Smooth muscle cell (in vitro differentiated cells): ENCODE data around the gene AK5. TPM values are rescaled to one million over a fixed set of nuclear protein-coding genes. Genes with fewer than 3 reads are reported as not detected.

Experiments
- DNase-seq: peaks from one replicate; lab custom pipeline; 2025; ENCODE audit not compliant: unreplicated experiment; lab: John Stamatoyannopoulos, UW
- H2AFZ ChIP-seq: fragments of 200-600 bp; sonication (generic); 2 replicates; pipeline ENCODE4 v1.6.0; 2016; ENCODE audit warnings: antibody characterized with exemption, low read depth, mild to moderate bottlenecking
- H3F3A ChIP-seq: fragments of 200-600 bp; sonication (generic); 2 replicates; pipeline ENCODE4 v1.6.0; 2017; ENCODE audit warnings: antibody characterized with exemption, low read depth
- H3K27ac ChIP-seq: fragments of 200-600 bp; sonication (generic); 2 replicates; pipeline ENCODE4 v1.5.1; 2016; ENCODE audit warnings: low read depth, mild to moderate bottlenecking
- H3K27me3 ChIP-seq: fragments of 200-600 bp; sonication (generic); 2 replicates; pipeline ENCODE4 v1.6.1; 2016; ENCODE audit warnings: low read depth, mild to moderate bottlenecking
- H3K36me3 ChIP-seq: fragments of 200-600 bp; sonication (generic); 2 replicates; pipeline ENCODE4 v1.5.1; 2016; ENCODE audit warnings: low read depth
- H3K4me1 ChIP-seq: fragments of 200-600 bp; sonication (generic); 2 replicates; pipeline ENCODE4 v1.5.1; 2016; ENCODE audit warnings: low read depth
- H3K4me2 ChIP-seq: fragments of 200-600 bp; sonication (generic); 2 replicates; pipeline ENCODE4 v1.6.0; 2016; ENCODE audit warnings: mild to moderate bottlenecking
- H3K4me3 ChIP-seq: fragments of 200-600 bp; sonication (generic); 2 replicates; pipeline ENCODE4 v1.5.1; 2016; ENCODE audit warnings: mild to moderate bottlenecking
- H3K79me2 ChIP-seq: fragments of 200-600 bp; sonication (generic); 2 replicates; pipeline ENCODE4 v1.6.0; 2016; ENCODE audit warnings: low read depth, mild to moderate bottlenecking
- H3K9ac ChIP-seq: fragments of 200-600 bp; sonication (generic); 2 replicates; pipeline ENCODE4 v1.6.0; 2016; ENCODE audit warnings: low read depth
- H3K9me3 ChIP-seq: fragments of 200-600 bp; sonication (generic); replicated peaks from 2 replicates; pipeline ENCODE4 v1.5.1; 2016; ENCODE audit warnings: low read depth
- H4K20me1 ChIP-seq: fragments of 200-600 bp; sonication (generic); 2 replicates; pipeline ENCODE4 v1.6.0; 2016; ENCODE audit warnings: low read depth
- WGBS: methylation state at CpG from one replicate; pipeline ENCODE4 v1.1.7; 2016; ENCODE audit warnings: low lambda C conversion rate; 5-methylcytosine and 5-hydroxymethylcytosine counted together
- polyA plus RNA-seq: library from polyadenylated mRNA; unstranded; fragments of >200 nt; fragmentation: Nextera tagmentation; extraction: Ambion mirVana; gene quantifications from 2 replicates; pipeline ENCODE4 v1.2.1, GENCODE V29; 2016
- total RNA-seq: library from RNA; depleted of rRNA; stranded (reverse); fragments of >200 nt; gene quantifications from 2 replicates; pipeline ENCODE4 v1.2.3, GENCODE V29; 2014
- TF ChIP-seq, protein P1 (sequence below): fragments of 200-600 bp; sonication (generic); IDR thresholded peaks from 2 replicates; pipeline ENCODE4 v1.5.1; 2017; ENCODE audit warnings: borderline replicate concordance, mild to moderate bottlenecking, antibody characterized with exemption; ENCODE audit not compliant: insufficient read depth, poor library complexity, severe bottlenecking

Gene AK5
- total and polyA plus RNA-seq, 2 experiments from 2014 or later, result 0.43 TPM; not detected in 1

DNA sequence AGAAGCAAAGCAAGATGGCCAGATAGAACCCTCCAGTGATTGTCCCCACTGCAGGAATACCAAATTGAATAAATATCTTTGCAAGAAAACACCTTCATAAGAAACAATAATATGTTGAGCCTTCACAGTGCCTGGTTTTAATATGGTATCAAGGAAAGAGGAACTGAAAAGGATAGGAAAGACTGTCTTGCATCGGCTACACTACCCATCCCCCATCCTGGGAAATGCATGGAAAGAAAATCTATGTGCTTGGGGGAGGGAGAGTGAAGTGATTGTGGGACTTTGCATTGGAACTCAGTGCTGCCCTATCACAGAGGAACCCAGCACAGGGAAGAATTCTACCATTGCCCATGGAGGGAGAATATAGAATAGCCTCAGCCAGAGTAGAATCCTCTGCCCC lies 28.6 kb upstream of the AK5 start:
- no peak for DNase-seq
- no peaks in the 10 kb centered on the region for H3K27me3 ChIP-seq
- H3K79me2 ChIP-seq, result no peaks in the 10 kb centered on the region
- WGBS, result 89% methylated on average over 1 of the region's 1 CpG
- no peak overlapping the region for H3K27ac ChIP-seq
- H3K4me1 ChIP-seq, result no peaks in the 10 kb centered on the region
- H3K9me3 ChIP-seq, result peaks cover 3% of the 10 kb centered on the region
- H2AFZ ChIP-seq, result no peak overlapping the region
- H3F3A ChIP-seq, result no peaks in the 10 kb centered on the region
- no peak overlapping the region for H3K4me2 ChIP-seq
- H4K20me1 ChIP-seq, result no peaks in the 10 kb centered on the region
- no peak overlapping the region for H3K9ac ChIP-seq
- no peak overlapping the region for H3K4me3 ChIP-seq
- TF ChIP-seq, protein P1, sequence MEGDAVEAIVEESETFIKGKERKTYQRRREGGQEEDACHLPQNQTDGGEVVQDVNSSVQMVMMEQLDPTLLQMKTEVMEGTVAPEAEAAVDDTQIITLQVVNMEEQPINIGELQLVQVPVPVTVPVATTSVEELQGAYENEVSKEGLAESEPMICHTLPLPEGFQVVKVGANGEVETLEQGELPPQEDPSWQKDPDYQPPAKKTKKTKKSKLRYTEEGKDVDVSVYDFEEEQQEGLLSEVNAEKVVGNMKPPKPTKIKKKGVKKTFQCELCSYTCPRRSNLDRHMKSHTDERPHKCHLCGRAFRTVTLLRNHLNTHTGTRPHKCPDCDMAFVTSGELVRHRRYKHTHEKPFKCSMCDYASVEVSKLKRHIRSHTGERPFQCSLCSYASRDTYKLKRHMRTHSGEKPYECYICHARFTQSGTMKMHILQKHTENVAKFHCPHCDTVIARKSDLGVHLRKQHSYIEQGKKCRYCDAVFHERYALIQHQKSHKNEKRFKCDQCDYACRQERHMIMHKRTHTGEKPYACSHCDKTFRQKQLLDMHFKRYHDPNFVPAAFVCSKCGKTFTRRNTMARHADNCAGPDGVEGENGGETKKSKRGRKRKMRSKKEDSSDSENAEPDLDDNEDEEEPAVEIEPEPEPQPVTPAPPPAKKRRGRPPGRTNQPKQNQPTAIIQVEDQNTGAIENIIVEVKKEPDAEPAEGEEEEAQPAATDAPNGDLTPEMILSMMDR, result no peak
- no peaks in the 10 kb centered on the region for H3K36me3 ChIP-seq

DNA sequence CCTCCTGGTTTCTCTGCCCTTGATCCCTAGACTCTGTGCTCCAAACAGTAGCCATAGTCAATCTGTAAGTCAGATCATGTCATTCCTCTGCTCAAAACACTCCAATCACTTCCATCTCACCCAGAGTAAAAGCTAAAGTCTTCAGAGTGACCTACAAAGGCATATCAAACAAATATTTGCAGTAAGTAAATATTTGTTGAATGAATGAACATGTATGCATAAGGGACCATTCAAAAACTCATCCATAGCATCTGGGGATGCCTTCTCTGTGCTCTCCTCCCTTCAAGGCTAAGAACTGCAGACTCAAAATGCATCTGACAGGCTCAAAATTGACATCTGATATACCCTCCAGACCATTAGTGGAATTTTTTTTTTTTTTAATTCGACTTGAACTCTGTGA lies 18.1 kb upstream of the AK5 start:
- Histone ChIP-seq H3F3A (no peaks in the 10 kb centered on the region), H3K36me3 (no peaks in the 10 kb centered on the region), H3K4me1 (no peaks in the 10 kb centered on the region), H4K20me1 (no peaks in the 10 kb centered on the region), H2AFZ (no peak overlapping the region), H3K4me2 (no peak overlapping the region), H3K4me3 (no peak overlapping the region), H3K79me2 (no peaks in the 10 kb centered on the region), H3K27me3 (peaks cover 4% of the 10 kb centered on the region), H3K27ac (no peak overlapping the region), H3K9ac (no peak overlapping the region), H3K9me3 (no peaks in the 10 kb centered on the region)
- TF ChIP-seq, protein P1, result no peak
- no peak for DNase-seq
- WGBS, result 68% methylated on average over 1 of the region's 1 CpG

DNA sequence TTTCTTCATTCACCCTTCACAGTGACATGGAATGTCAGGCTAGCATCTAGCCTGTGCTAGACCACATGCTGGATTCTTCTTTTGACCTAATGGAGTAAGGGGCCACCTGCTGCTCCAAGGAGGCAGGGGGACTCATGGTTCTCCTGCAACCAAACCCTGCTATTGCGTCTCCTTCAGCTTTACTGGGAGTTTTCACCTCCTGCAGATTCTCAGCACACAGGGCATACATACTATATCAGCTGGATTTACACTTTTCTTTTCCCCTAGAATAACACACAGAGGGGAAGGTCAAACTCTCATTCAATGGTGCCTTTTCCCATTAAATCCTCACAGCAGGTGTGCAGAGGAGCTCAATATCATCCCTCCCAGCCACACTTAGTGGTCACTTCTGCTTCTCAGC lies 16.6 kb upstream of the AK5 start:
- Histone ChIP-seq H3F3A (no peaks in the 10 kb centered on the region), H3K36me3 (no peaks in the 10 kb centered on the region), H3K9ac (no peak overlapping the region), H2AFZ (no peak overlapping the region), H4K20me1 (no peaks in the 10 kb centered on the region), H3K79me2 (no peaks in the 10 kb centered on the region), H3K4me2 (no peak overlapping the region), H3K4me1 (no peaks in the 10 kb centered on the region), H3K9me3 (no peaks in the 10 kb centered on the region), H3K4me3 (no peak overlapping the region), H3K27me3 (peaks cover 4% of the 10 kb centered on the region), H3K27ac (no peak overlapping the region)
- no peak for DNase-seq
- 62% methylated on average over 1 of the region's 1 CpG for WGBS
- TF ChIP-seq, protein P1, result no peak

DNA sequence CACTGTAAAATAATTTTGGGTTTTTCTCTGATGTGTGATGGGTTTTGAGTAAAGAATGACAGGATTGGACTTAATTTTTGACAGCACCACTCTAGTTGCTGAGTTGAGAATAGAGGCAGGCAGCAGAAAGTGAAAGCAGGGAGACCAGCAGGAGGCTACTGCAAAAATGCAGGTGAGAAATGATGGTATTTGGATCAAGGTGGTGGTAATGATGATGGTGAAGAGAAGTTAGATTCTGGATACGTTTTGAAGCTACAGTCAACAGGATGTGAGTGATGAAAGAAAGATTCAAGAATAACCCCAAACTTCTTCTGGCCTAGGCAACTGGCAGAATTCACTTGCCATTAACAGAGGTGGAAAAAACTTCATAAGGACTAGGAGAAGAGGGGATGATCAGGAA lies 14.8 kb upstream of the AK5 start:
- peaks cover 4% of the 10 kb centered on the region for H3K27me3 ChIP-seq
- H3K27ac ChIP-seq, result no peak overlapping the region
- H3K4me2 ChIP-seq, result no peak overlapping the region
- no peak for DNase-seq
- no peaks in the 10 kb centered on the region for H3F3A ChIP-seq
- H3K79me2 ChIP-seq, result no peaks in the 10 kb centered on the region
- 76% methylated on average over 1 of the region's 1 CpG for WGBS
- H2AFZ ChIP-seq, result no peak overlapping the region
- no peaks in the 10 kb centered on the region for H4K20me1 ChIP-seq
- no peak overlapping the region for H3K4me3 ChIP-seq
- TF ChIP-seq, protein P1, result no peak
- H3K9ac ChIP-seq, result no peak overlapping the region
- no peaks in the 10 kb centered on the region for H3K4me1 ChIP-seq
- no peaks in the 10 kb centered on the region for H3K36me3 ChIP-seq
- no peaks in the 10 kb centered on the region for H3K9me3 ChIP-seq
